Keratinocyte (primary cell): ENCODE measurements around the gene SMPD3. TPM values are rescaled to one million over a fixed set of nuclear protein-coding genes. Genes with fewer than 3 reads are reported as not detected.

Experiments
- DNase-seq: peaks from one replicate; pipeline ENCODE4 v3.0.0-alpha.2; 2011; ENCODE audit warnings: low read depth, missing footprints, low spot score
- FAIRE-seq: peaks from 2 replicates; lab custom pipeline; 2011; peaks lifted over from hg19 to GRCh38; lab: Jason Lieb, UNC
- H2AFZ ChIP-seq: 2 replicates; pipeline ENCODE4 v1.6.0; 2012; ENCODE audit warnings: low read length, control low read depth, inconsistent platforms; ENCODE audit not compliant: control insufficient read depth
- H3K27ac ChIP-seq: 2 replicates; pipeline ENCODE4 v1.5.1; 2011; ENCODE audit warnings: low read length; ENCODE audit not compliant: control insufficient read depth, insufficient read depth
- H3K27me3 ChIP-seq: 3 replicates; pipeline ENCODE4 v1.6.0; 2011; ENCODE audit warnings: low read length; ENCODE audit not compliant: control insufficient read depth, insufficient read depth; ENCODE audit errors: extremely low read depth
- H3K36me3 ChIP-seq, 2 experiments: 2 replicates in 1 of 2; 3 replicates in 1 of 2; pipeline ENCODE4 v1.5.1; 2011; ENCODE audit warnings: low read length in 2 of 2, mild to moderate bottlenecking in 1 of 2; ENCODE audit not compliant: control insufficient read depth in 2 of 2, insufficient read depth in 2 of 2; ENCODE audit errors: extremely low read depth in 1 of 2
- H3K4me1 ChIP-seq: 3 replicates; pipeline ENCODE4 v1.5.1; 2011; ENCODE audit warnings: low read length; ENCODE audit not compliant: control insufficient read depth, insufficient read depth; ENCODE audit errors: extremely low read depth
- H3K4me2 ChIP-seq: 3 replicates; pipeline ENCODE4 v1.6.0; 2011; ENCODE audit warnings: low read depth, low read length; ENCODE audit not compliant: control insufficient read depth, insufficient read depth; ENCODE audit errors: extremely low read depth
- H3K4me3 ChIP-seq, 3 experiments: fragments of 200-600 bp in 1 of 3; sonication (generic) in 1 of 3; 2 replicates in 2 of 3; 3 replicates in 1 of 3; pipeline ENCODE4 v1.5.1; 2011 to 2016; ENCODE audit warnings: low read length in 3 of 3, mild to moderate bottlenecking in 3 of 3, control low read depth in 2 of 3, inconsistent platforms in 1 of 3, low read depth in 1 of 3, mixed read lengths in 1 of 3, mixed run types in 1 of 3, moderate library complexity in 1 of 3; ENCODE audit not compliant: control insufficient read depth in 2 of 3, insufficient read depth in 2 of 3; ENCODE audit errors: extremely low read depth in 1 of 3
- H3K79me2 ChIP-seq: 2 replicates; pipeline ENCODE4 v1.6.0; 2012; ENCODE audit warnings: low read length; ENCODE audit not compliant: control insufficient read depth, insufficient read depth
- H3K9ac ChIP-seq: 3 replicates; pipeline ENCODE4 v1.6.0; 2011; ENCODE audit warnings: low read length; ENCODE audit not compliant: control insufficient read depth, insufficient read depth; ENCODE audit errors: extremely low read depth
- H3K9me1 ChIP-seq: 3 replicates; pipeline ENCODE4 v1.6.0; 2011; ENCODE audit warnings: low read length; ENCODE audit not compliant: control insufficient read depth, insufficient read depth; ENCODE audit errors: extremely low read depth
- H3K9me3 ChIP-seq: 2 replicates; pipeline ENCODE4 v1.5.1; 2012; ENCODE audit warnings: low read depth, low read length; ENCODE audit not compliant: control insufficient read depth
- H4K20me1 ChIP-seq: 3 replicates; pipeline ENCODE4 v1.6.0; 2011; ENCODE audit warnings: low read length; ENCODE audit not compliant: control insufficient read depth, insufficient read depth; ENCODE audit errors: extremely low read depth
- EZH2 ChIP-seq: IDR thresholded peaks from one replicate; pipeline ENCODE4 v1.6.1; 2012; ENCODE audit warnings: inconsistent platforms, mild to moderate bottlenecking, low read length, moderate library complexity
- dilution Hi-C: fragments of 300-500 bp; cut with MboI; formaldehyde crosslinking; loops from one replicate; pipeline ENCODE4 v1.7.0; 2020; ENCODE audit warnings: low sequenced_read_pairs; ENCODE audit not compliant: extremely low pct_ligation_motif_present
- polyA plus RNA-seq, 5 experiments: library from polyadenylated mRNA; depleted of rRNA in 3 of 5; stranded (reverse) in 3 of 5; stranded (forward) in 1 of 5; unstranded in 1 of 5; fragments of >200 nt; gene quantifications; 1 replicate in 1 of 5; 2 replicates in 3 of 5; 3 replicates in 1 of 5; pipeline versions ENCODE4 v1.2.1 to v1.2.3, GENCODE V29; 2011 to 2012; ENCODE audit warnings: missing spikeins in 2 of 5, low read depth in 1 of 5, low replicate concordance in 1 of 5
- TF ChIP-seq, protein P1 (sequence below), 3 experiments: IDR thresholded peaks in 1 of 3; conservative IDR thresholded peaks in 1 of 3; optimal IDR thresholded peaks in 1 of 3; 2 replicates in 2 of 3; 3 replicates in 1 of 3; pipeline versions ENCODE3 to v1.5.1; 2011; ENCODE audit warnings: low read length in 3 of 3, mild to moderate bottlenecking in 3 of 3, moderate library complexity in 2 of 3, control low read depth in 1 of 3, inconsistent platforms in 1 of 3; ENCODE audit not compliant: insufficient read depth in 2 of 3; ENCODE audit errors: extremely low read depth in 1 of 3

Gene SMPD3
- polyA plus RNA-seq, 1 donor (not counting 4 experiments of a cell fraction or from before 2014, with no cell fraction given), result 0.34 TPM

DNA sequence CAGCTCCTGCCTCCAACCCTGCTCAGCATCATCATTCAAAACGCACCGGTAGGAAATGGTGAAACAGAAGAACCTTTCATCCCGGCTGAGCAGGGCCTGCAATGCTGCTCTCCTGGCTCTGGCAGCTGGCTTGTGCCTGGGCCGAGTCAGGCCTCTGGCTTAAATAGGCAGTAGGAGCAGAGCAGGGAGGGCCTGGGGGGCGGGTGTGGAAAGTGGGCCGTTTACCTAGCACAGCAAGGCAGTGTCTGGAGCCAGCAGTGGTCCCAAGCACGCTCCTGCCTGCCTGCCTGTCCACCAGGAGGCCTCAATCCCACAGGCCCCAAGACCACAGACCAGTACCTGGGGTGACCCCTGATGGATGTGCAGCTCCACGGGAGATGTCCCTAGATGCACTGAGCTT, 59.3 kb downstream of the SMPD3 start:
- no peak overlapping the region for H3K4me2 ChIP-seq
- dilution Hi-C loops, result no loop called here
- no peaks in the 10 kb centered on the region for H3K36me3 ChIP-seq
- H3K9me3 ChIP-seq, result no peaks in the 10 kb centered on the region
- DNase-seq (no peak), FAIRE-seq (no peak)
- H3K27ac ChIP-seq, result no peak overlapping the region
- no peaks in the 10 kb centered on the region for H3K9me1 ChIP-seq
- no peaks in the 10 kb centered on the region for H3K79me2 ChIP-seq
- H2AFZ ChIP-seq, result no peak overlapping the region
- H3K4me3 ChIP-seq, result no peak overlapping the region
- H4K20me1 ChIP-seq, result no peaks in the 10 kb centered on the region
- H3K4me1 ChIP-seq, result no peaks in the 10 kb centered on the region
- TF ChIP-seq EZH2, result no peak
- TF ChIP-seq, protein P1, sequence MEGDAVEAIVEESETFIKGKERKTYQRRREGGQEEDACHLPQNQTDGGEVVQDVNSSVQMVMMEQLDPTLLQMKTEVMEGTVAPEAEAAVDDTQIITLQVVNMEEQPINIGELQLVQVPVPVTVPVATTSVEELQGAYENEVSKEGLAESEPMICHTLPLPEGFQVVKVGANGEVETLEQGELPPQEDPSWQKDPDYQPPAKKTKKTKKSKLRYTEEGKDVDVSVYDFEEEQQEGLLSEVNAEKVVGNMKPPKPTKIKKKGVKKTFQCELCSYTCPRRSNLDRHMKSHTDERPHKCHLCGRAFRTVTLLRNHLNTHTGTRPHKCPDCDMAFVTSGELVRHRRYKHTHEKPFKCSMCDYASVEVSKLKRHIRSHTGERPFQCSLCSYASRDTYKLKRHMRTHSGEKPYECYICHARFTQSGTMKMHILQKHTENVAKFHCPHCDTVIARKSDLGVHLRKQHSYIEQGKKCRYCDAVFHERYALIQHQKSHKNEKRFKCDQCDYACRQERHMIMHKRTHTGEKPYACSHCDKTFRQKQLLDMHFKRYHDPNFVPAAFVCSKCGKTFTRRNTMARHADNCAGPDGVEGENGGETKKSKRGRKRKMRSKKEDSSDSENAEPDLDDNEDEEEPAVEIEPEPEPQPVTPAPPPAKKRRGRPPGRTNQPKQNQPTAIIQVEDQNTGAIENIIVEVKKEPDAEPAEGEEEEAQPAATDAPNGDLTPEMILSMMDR (optimal IDR thresholded peaks at IDR 0.05 in 1 of 3, IDR thresholded peaks at IDR 0.05 in 1 of 3, conservative IDR thresholded peaks at IDR 0.05 in 1 of 3; ENCODE audit: extremely low read depth in 1 of 3, insufficient read depth in 2 of 3, low read length in 3 of 3), result no peak
- peaks cover 6% of the 10 kb centered on the region for H3K27me3 ChIP-seq
- H3K9ac ChIP-seq, result no peak overlapping the region

DNA sequence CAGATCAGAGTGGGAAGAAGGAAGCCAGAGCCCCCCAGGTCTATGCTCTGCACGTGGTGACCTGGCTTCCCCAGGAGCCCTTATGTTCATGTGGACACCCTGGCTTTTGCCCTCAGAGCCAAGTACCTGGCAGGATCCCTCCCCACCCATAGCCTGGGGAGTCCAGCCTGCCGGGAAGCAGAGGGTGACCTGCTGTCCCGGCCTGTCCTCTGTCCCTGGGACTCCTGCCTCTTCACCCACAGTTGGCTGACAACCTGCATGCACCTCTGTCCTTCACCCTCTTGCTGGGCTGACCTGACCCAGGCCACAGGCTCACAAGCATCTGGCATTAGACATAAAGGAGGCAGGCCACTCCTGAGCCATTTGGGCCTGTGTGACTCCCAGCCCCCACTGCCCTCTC, 60.2 kb downstream of the SMPD3 start:
- Histone ChIP-seq H3K9me1 (no peaks in the 10 kb centered on the region), H3K4me1 (no peaks in the 10 kb centered on the region), H3K36me3 (no peaks in the 10 kb centered on the region), H3K27ac (no peak overlapping the region), H3K4me2 (no peak overlapping the region), H2AFZ (no peak overlapping the region), H3K4me3 (no peak overlapping the region), H3K9me3 (no peaks in the 10 kb centered on the region), H4K20me1 (no peaks in the 10 kb centered on the region), H3K79me2 (no peaks in the 10 kb centered on the region), H3K9ac (no peak overlapping the region), H3K27me3 (peaks cover 6% of the 10 kb centered on the region)
- DNase-seq (no peak), FAIRE-seq (no peak)
- dilution Hi-C loops, result no loop called here
- TF ChIP-seq, protein P1 (optimal IDR thresholded peaks at IDR 0.05 in 1 of 3, IDR thresholded peaks at IDR 0.05 in 1 of 3, conservative IDR thresholded peaks at IDR 0.05 in 1 of 3; ENCODE audit: extremely low read depth in 1 of 3, insufficient read depth in 2 of 3, low read length in 3 of 3), result no peak
- TF ChIP-seq EZH2, result no peak
